ENCODE data around the gene TJAP1. TPM values are rescaled to one million over a fixed set of nuclear protein-coding genes. Genes with fewer than 3 reads are reported as not detected.

TJAP1 gene
- total and polyA plus RNA-seq, 2 donors (not counting 1 experiment from before 2014, with no cell fraction given) = 8.9 to 18.9 TPM

GRCh38 chr6:43447604-43448003 lies 29.8 kb upstream of the TJAP1 start:
- no peak for DNase-seq (ENCODE audit: low read depth in 2 of 2)
- Histone ChIP-seq H3K27ac (ENCODE audit: insufficient read depth, low read length) (no peak overlapping the region), H4K20me1 (ENCODE audit: control insufficient read depth, extremely low read depth, insufficient read depth, low read length) (no peaks in the 10 kb centered on the region), H3K4me2 (ENCODE audit: extremely low read depth, insufficient read depth, low read length) (no peak overlapping the region), H3K36me3 (ENCODE audit: control insufficient read depth, insufficient read depth, low read length) (peaks cover 12% of the 10 kb centered on the region), H3K79me2 (ENCODE audit: control insufficient read depth, insufficient read depth, low read length) (no peaks in the 10 kb centered on the region), H2AFZ (ENCODE audit: low read length) (no peak overlapping the region), H3K4me1 (ENCODE audit: control insufficient read depth, extremely low read depth, insufficient read depth, low read length) (no peaks in the 10 kb centered on the region), H3K4me3 (replicated peaks in 1 of 4; ENCODE audit: control extremely low read depth in 1 of 4, insufficient read depth in 1 of 4, low read depth in 3 of 4, low read length in 4 of 4) (no peak overlapping the region), H3K9ac (ENCODE audit: insufficient read depth, low read length) (no peak overlapping the region), H3K27me3 (ENCODE audit: control insufficient read depth, insufficient read depth, low read length) (no peaks in the 10 kb centered on the region), H3K9me3 (ENCODE audit: control insufficient read depth, insufficient read depth, low read depth, low read length) (no peaks in the 10 kb centered on the region)
- no peak for TF ChIP-seq EZH2 (IDR thresholded peaks at IDR 0.05; ENCODE audit: low read length, missing control alignments)

- Histone ChIP-seq H3K4me2 (ENCODE audit: extremely low read depth, insufficient read depth, low read length) (no peak overlapping the region), H3K36me3 (ENCODE audit: control insufficient read depth, insufficient read depth, low read length) (peaks cover 12% of the 10 kb centered on the region), H3K4me3 (replicated peaks in 1 of 4; ENCODE audit: control extremely low read depth in 1 of 4, insufficient read depth in 1 of 4, low read depth in 3 of 4, low read length in 4 of 4) (no peak overlapping the region), H4K20me1 (ENCODE audit: control insufficient read depth, extremely low read depth, insufficient read depth, low read length) (no peaks in the 10 kb centered on the region), H3K79me2 (ENCODE audit: control insufficient read depth, insufficient read depth, low read length) (no peaks in the 10 kb centered on the region), H3K27ac (ENCODE audit: insufficient read depth, low read length) (no peak overlapping the region), H3K9ac (ENCODE audit: insufficient read depth, low read length) (no peak overlapping the region), H2AFZ (ENCODE audit: low read length) (no peak overlapping the region), H3K27me3 (ENCODE audit: control insufficient read depth, insufficient read depth, low read length) (no peaks in the 10 kb centered on the region), H3K4me1 (ENCODE audit: control insufficient read depth, extremely low read depth, insufficient read depth, low read length) (no peaks in the 10 kb centered on the region), H3K9me3 (ENCODE audit: control insufficient read depth, insufficient read depth, low read depth, low read length) (no peaks in the 10 kb centered on the region)
- TF ChIP-seq CTCF (conservative IDR thresholded peaks at IDR 0.05 in 1 of 2, IDR thresholded peaks at IDR 0.05 in 1 of 2; ENCODE audit: low read depth in 1 of 2, low read length in 2 of 2) (no peak), EZH2 (IDR thresholded peaks at IDR 0.05; ENCODE audit: low read length, missing control alignments) (no peak)
- no peak for DNase-seq (ENCODE audit: low read depth in 2 of 2)
Observed at GRCh38 chr6:43448916-43449315, 28.5 kb upstream of the TJAP1 start.

- Histone ChIP-seq H3K36me3 (ENCODE audit: control insufficient read depth, insufficient read depth, low read length) (peaks cover 12% of the 10 kb centered on the region), H3K27ac (ENCODE audit: insufficient read depth, low read length) (no peak overlapping the region), H3K79me2 (ENCODE audit: control insufficient read depth, insufficient read depth, low read length) (no peaks in the 10 kb centered on the region), H3K9me3 (ENCODE audit: control insufficient read depth, insufficient read depth, low read depth, low read length) (no peaks in the 10 kb centered on the region), H3K4me1 (ENCODE audit: control insufficient read depth, extremely low read depth, insufficient read depth, low read length) (peaks cover 3% of the 10 kb centered on the region), H2AFZ (ENCODE audit: low read length) (no peak overlapping the region), H3K4me2 (ENCODE audit: extremely low read depth, insufficient read depth, low read length) (no peak overlapping the region), H3K27me3 (ENCODE audit: control insufficient read depth, insufficient read depth, low read length) (no peaks in the 10 kb centered on the region), H4K20me1 (ENCODE audit: control insufficient read depth, extremely low read depth, insufficient read depth, low read length) (no peaks in the 10 kb centered on the region), H3K4me3 (replicated peaks in 1 of 4; ENCODE audit: control extremely low read depth in 1 of 4, insufficient read depth in 1 of 4, low read depth in 3 of 4, low read length in 4 of 4) (no peak overlapping the region), H3K9ac (ENCODE audit: insufficient read depth, low read length) (no peak overlapping the region)
- DNase-seq (ENCODE audit: low read depth in 2 of 2) = no peak
- TF ChIP-seq EZH2 (IDR thresholded peaks at IDR 0.05; ENCODE audit: low read length, missing control alignments) (no peak), CTCF (conservative IDR thresholded peaks at IDR 0.05 in 1 of 2, IDR thresholded peaks at IDR 0.05 in 1 of 2; ENCODE audit: low read depth in 1 of 2, low read length in 2 of 2) (no peak)
Observed at GRCh38 chr6:43450699-43451131, 26.7 kb upstream of the TJAP1 start.

All from fibroblast of lung (primary cell).